Measurements from ENCODE around the gene CHSY1. TPM values are rescaled to one million over a fixed set of nuclear protein-coding genes. Genes with fewer than 3 reads are reported as not detected.
A peak's percentile ranks its signal among the peaks of the same experiment; 100 is the strongest.

The CHSY1 gene
- total RNA-seq, 5 donors from 2014 or later (not counting 1 experiment from before 2014, with no cell fraction given) = 10.8 to 17.7 (median 14.8) TPM

- ATAC-seq (replicated peaks in 1 of 4) (no peak), DNase-seq (no peak)
- Mint-ChIP-seq H3K27me3 (no peaks in the 10 kb centered on the region), H3K4me3 (peak overlapping the region; percentile 1 to 19 (median 2)), H3K27ac (peak overlapping the region; percentile 21 to 75), H3K4me1 (peaks cover 75 to 84% (median 83%) of the 10 kb centered on the region in 3 donors), H3K36me3 (no peaks in the 10 kb centered on the region), H3K9me3 (no peaks in the 10 kb centered on the region)
- POLR2A ChIA-PET = interaction anchor here in 1 of 2 donors (0.6 kb wide), 1 partner anchor 70 kb away, joined by 3 read pairs; no protein-coding TSS in a partner anchor
- H3K9me3 ChIP-seq = no peaks in the 10 kb centered on the region
- H3K4me3 ChIP-seq (ENCODE audit: control insufficient read depth in 1 of 2, extremely low read depth in 1 of 2, low read length in 1 of 2) = no peak overlapping the region
- H3K27me3 ChIP-seq (replicated peaks in 1 of 2; ENCODE audit: control insufficient read depth in 2 of 2, extremely low read depth in 1 of 2, insufficient read depth in 2 of 2, low read length in 1 of 2) = no peaks in the 10 kb centered on the region
- WGBS (ENCODE audit: insufficient coverage) = 79% methylated on average over 7 of the region's 10 CpGs
- H3K4me1 ChIP-seq (ENCODE audit: control insufficient read depth in 1 of 2, extremely low read depth in 1 of 2, insufficient read depth in 2 of 2, low read length in 2 of 2) = peaks cover 32 to 58% of the 10 kb centered on the region in 2 experiments
- no peaks in the 10 kb centered on the region for H3K36me3 ChIP-seq (ENCODE audit: control insufficient read depth in 2 of 2, extremely low read depth in 1 of 2, insufficient read depth in 1 of 2, low read length in 1 of 2)
- CTCF ChIA-PET = no interaction called here
- H3K27ac ChIP-seq (ENCODE audit: low read length) = no peak overlapping the region
These were observed 4.8 kb downstream of the CHSY1 start for GRCh38 chr15:101246824-101247745.

DNA sequence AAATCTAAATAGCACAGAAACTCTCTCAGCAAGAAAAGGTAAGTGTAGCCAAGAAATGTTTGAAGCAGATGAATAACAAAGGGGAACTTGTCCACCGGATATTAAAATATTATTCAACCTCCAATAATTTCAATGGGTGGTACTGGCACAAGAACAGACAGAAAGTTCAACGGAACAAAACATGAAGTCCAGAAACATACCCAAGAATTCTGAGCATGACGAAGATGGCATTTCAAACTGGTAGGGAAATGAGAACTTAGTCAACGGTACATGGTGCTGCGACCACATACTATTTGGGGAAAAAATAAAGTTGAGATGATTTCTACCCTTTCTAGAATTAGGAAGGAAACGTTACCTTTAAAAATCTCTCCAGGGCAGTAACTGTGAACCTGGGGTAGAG, 5.5 kb downstream of the CHSY1 start:
- DNase-seq = no peak
- Histone ChIP-seq H3K4me1 (ENCODE audit: control insufficient read depth in 1 of 2, extremely low read depth in 1 of 2, insufficient read depth in 2 of 2, low read length in 2 of 2) (peaks cover 37 to 64% of the 10 kb centered on the region in 2 experiments), H3K27ac (ENCODE audit: low read length) (no peak overlapping the region), H3K36me3 (ENCODE audit: control insufficient read depth in 2 of 2, extremely low read depth in 1 of 2, insufficient read depth in 1 of 2, low read length in 1 of 2) (no peaks in the 10 kb centered on the region), H3K4me3 (ENCODE audit: control insufficient read depth in 1 of 2, extremely low read depth in 1 of 2, low read length in 1 of 2) (no peak overlapping the region), H3K9me3 (no peaks in the 10 kb centered on the region), H3K27me3 (replicated peaks in 1 of 2; ENCODE audit: control insufficient read depth in 2 of 2, extremely low read depth in 1 of 2, insufficient read depth in 2 of 2, low read length in 1 of 2) (no peaks in the 10 kb centered on the region)
- Mint-ChIP-seq H3K9me3 (no peaks in the 10 kb centered on the region), H3K4me3 (peak overlapping the region in 1 of 3 donors; percentile 17), H3K27me3 (no peaks in the 10 kb centered on the region), H3K27ac (peak overlapping the region; percentile 21 to 75), H3K36me3 (no peaks in the 10 kb centered on the region), H3K4me1 (peaks cover 75 to 91% (median 88%) of the 10 kb centered on the region in 3 donors)
- ATAC-seq (replicated peaks in 1 of 4) = no peak
- WGBS (ENCODE audit: insufficient coverage) = 69% methylated on average over 2 of the region's 6 CpGs
- ChIA-PET POLR2A (interaction anchor here in 1 of 2 donors (0.7 kb wide), 1 partner anchor 36 kb away, joined by 14 read pairs; no protein-coding TSS in a partner anchor), CTCF (interaction anchor here (0.6 to 2.0 kb wide), 2 partner anchors 12 to 158 kb away, joined by 3 to 8 read pairs; no protein-coding TSS in a partner anchor)

- H3K4me3 ChIP-seq (ENCODE audit: control insufficient read depth in 1 of 2, extremely low read depth in 1 of 2, low read length in 1 of 2) = no peak overlapping the region
- ChIA-PET POLR2A (interaction anchor here (0.6 to 0.7 kb wide), 2 partner anchors 22 to 397 kb away, joined by 3 read pairs; no protein-coding TSS in a partner anchor), CTCF (interaction anchor here (0.8 to 2.0 kb wide), 4 partner anchors 10 to 155 kb away, joined by 3 to 8 read pairs (median 3); no protein-coding TSS in a partner anchor)
- peaks cover 71 to 94% (median 86%) of the 10 kb centered on the region in 3 donors for H3K4me1 Mint-ChIP-seq
- WGBS (ENCODE audit: insufficient coverage) = 100% methylated on average over 7 of the region's 14 CpGs
- DNase-seq (no peak), ATAC-seq (replicated peaks in 1 of 4) (no peak)
- H3K27ac Mint-ChIP-seq = peak overlapping the region; percentile 21 to 75
- peak overlapping the region in 1 of 3 donors; percentile 70 for H3K4me3 Mint-ChIP-seq
- no peaks in the 10 kb centered on the region for H3K9me3 ChIP-seq
- no peak overlapping the region for H3K27ac ChIP-seq (ENCODE audit: low read length)
- H3K27me3 Mint-ChIP-seq = no peaks in the 10 kb centered on the region
- H3K9me3 Mint-ChIP-seq = no peaks in the 10 kb centered on the region
- H3K36me3 ChIP-seq (ENCODE audit: control insufficient read depth in 2 of 2, extremely low read depth in 1 of 2, insufficient read depth in 1 of 2, low read length in 1 of 2) = no peaks in the 10 kb centered on the region
- no peaks in the 10 kb centered on the region for H3K36me3 Mint-ChIP-seq
- no peaks in the 10 kb centered on the region for H3K27me3 ChIP-seq (replicated peaks in 1 of 2; ENCODE audit: control insufficient read depth in 2 of 2, extremely low read depth in 1 of 2, insufficient read depth in 2 of 2, low read length in 1 of 2)
- H3K4me1 ChIP-seq (ENCODE audit: control insufficient read depth in 1 of 2, extremely low read depth in 1 of 2, insufficient read depth in 2 of 2, low read length in 2 of 2) = peaks cover 34 to 63% of the 10 kb centered on the region in 2 experiments
These were observed 6.8 kb downstream of the CHSY1 start for GRCh38 chr15:101244889-101245668.

DNA sequence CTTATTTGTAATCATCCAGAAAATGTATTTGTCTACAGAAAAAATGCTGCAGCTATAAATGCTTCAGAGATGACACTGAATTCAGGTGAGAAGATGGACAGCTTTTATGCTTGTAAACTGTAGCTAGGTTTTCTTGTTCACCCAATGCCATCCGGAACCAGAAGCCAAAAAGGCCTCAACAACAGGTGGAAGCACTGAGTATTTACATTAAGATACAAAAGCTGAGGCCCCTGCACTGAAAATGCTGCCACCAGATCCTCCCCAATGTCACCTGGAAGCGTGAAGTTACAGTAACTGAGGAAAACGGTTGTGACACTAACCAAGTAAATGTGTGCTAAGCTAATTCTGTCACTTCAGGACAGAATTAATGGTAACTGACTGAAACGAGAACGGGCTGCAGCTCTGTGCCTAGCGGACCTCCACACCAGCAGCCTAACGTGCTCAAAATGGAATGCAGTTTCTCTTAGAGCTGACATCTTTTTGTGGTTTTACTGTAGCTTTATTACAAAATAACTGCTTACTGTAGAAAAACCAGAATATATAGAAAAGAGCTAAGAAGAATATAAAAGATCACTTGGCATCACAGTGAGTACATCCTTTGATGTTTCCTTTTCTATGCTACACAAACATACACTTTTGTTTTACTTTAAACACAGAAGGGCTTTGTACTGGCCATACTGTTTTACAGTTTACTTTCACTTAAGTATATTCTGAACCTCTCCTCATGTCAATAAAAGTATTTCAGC, 7.6 kb downstream of the CHSY1 start:
- no peaks in the 10 kb centered on the region for H3K27me3 Mint-ChIP-seq
- Histone ChIP-seq H3K4me3 (ENCODE audit: control insufficient read depth in 1 of 2, extremely low read depth in 1 of 2, low read length in 1 of 2) (no peak overlapping the region), H3K9me3 (no peaks in the 10 kb centered on the region), H3K36me3 (ENCODE audit: control insufficient read depth in 2 of 2, extremely low read depth in 1 of 2, insufficient read depth in 1 of 2, low read length in 1 of 2) (no peaks in the 10 kb centered on the region), H3K27ac (ENCODE audit: low read length) (peak overlapping the region; percentile 26), H3K4me1 (ENCODE audit: control insufficient read depth in 1 of 2, extremely low read depth in 1 of 2, insufficient read depth in 2 of 2, low read length in 2 of 2) (peaks cover 38 to 62% of the 10 kb centered on the region in 2 experiments), H3K27me3 (replicated peaks in 1 of 2; ENCODE audit: control insufficient read depth in 2 of 2, extremely low read depth in 1 of 2, insufficient read depth in 2 of 2, low read length in 1 of 2) (no peaks in the 10 kb centered on the region)
- CTCF ChIA-PET = interaction anchor here (0.7 to 2.0 kb wide), 3 partner anchors 11 to 220 kb away, joined by 3 to 8 read pairs (median 3); no protein-coding TSS in a partner anchor
- H3K9me3 Mint-ChIP-seq = no peaks in the 10 kb centered on the region
- H3K36me3 Mint-ChIP-seq = no peaks in the 10 kb centered on the region
- peak in 1 of 35 experiments; percentile 32 for DNase-seq
- peaks cover 73 to 95% (median 87%) of the 10 kb centered on the region in 3 donors for H3K4me1 Mint-ChIP-seq
- H3K27ac Mint-ChIP-seq = peak overlapping the region; percentile 21 to 75
- POLR2A ChIA-PET = interaction anchor here (0.6 to 0.7 kb wide), 2 partner anchors 23 to 398 kb away, joined by 3 read pairs; no protein-coding TSS in a partner anchor
- peak overlapping the region; percentile 18 to 70 (median 22) for H3K4me3 Mint-ChIP-seq
- no peak for ATAC-seq (replicated peaks in 1 of 4)
- no CpG with 5 or more reads among the region's 7 CpGs for WGBS (ENCODE audit: insufficient coverage)

DNA sequence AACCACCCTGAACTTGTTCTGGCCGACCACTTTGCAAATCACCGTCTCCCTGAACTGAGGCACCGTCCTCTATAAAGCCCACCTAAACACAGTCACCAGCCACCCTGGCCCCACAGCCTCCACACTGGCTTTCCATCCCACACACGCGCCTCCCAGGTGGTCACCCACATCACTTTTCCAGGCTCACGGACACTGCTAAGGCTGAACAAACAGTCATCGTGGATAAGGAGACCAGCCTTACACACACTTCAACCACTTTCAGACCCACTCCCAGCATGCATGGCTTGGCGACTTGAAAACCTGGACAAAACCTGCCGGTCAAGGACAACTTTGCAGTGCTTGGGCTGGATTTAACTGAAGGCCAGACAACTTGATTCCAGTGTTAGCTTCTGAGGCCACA, 8.4 kb downstream of the CHSY1 start:
- CTCF ChIA-PET = interaction anchor here (0.8 to 1.5 kb wide), 4 partner anchors 9 to 398 kb away, joined by 3 to 8 read pairs (median 4); partner anchors contain the start of gene CHSY1 (in 1 of the 2)
- peaks cover 41 to 64% of the 10 kb centered on the region in 2 experiments for H3K4me1 ChIP-seq (ENCODE audit: control insufficient read depth in 1 of 2, extremely low read depth in 1 of 2, insufficient read depth in 2 of 2, low read length in 2 of 2)

More for the DNA sequence above, 8.4 kb downstream of the CHSY1 start:
- H3K36me3 ChIP-seq (ENCODE audit: control insufficient read depth in 2 of 2, extremely low read depth in 1 of 2, insufficient read depth in 1 of 2, low read length in 1 of 2) = no peaks in the 10 kb centered on the region
- Mint-ChIP-seq H3K36me3 (no peaks in the 10 kb centered on the region), H3K9me3 (no peaks in the 10 kb centered on the region), H3K4me1 (peaks cover 72 to 97% (median 90%) of the 10 kb centered on the region in 3 donors), H3K4me3 (peak overlapping the region; percentile 18 to 70 (median 65)), H3K27ac (peak overlapping the region; percentile 75 to 84), H3K27me3 (no peaks in the 10 kb centered on the region)
- DNase-seq = no peak
- WGBS (ENCODE audit: insufficient coverage) = 98% methylated on average over 9 of the region's 9 CpGs
- no peak for ATAC-seq (replicated peaks in 1 of 4)
- no peaks in the 10 kb centered on the region for H3K27me3 ChIP-seq (replicated peaks in 1 of 2; ENCODE audit: control insufficient read depth in 2 of 2, extremely low read depth in 1 of 2, insufficient read depth in 2 of 2, low read length in 1 of 2)
- no peaks in the 10 kb centered on the region for H3K9me3 ChIP-seq
- H3K27ac ChIP-seq (ENCODE audit: low read length) = peak overlapping the region; percentile 26
- POLR2A ChIA-PET = no interaction called here
- H3K4me3 ChIP-seq (ENCODE audit: control insufficient read depth in 1 of 2, extremely low read depth in 1 of 2, low read length in 1 of 2) = no peak overlapping the region
